ENCODE measurements around the gene ETV1. TPM values are rescaled to one million over a fixed set of nuclear protein-coding genes. Genes with fewer than 3 reads are reported as not detected.
A peak's percentile ranks its signal among the peaks of the same experiment; 100 is the strongest.

ETV1 gene
- total and polyA plus RNA-seq, 2 experiments from 2014 or later = 5.9 to 8.4 TPM

DNA sequence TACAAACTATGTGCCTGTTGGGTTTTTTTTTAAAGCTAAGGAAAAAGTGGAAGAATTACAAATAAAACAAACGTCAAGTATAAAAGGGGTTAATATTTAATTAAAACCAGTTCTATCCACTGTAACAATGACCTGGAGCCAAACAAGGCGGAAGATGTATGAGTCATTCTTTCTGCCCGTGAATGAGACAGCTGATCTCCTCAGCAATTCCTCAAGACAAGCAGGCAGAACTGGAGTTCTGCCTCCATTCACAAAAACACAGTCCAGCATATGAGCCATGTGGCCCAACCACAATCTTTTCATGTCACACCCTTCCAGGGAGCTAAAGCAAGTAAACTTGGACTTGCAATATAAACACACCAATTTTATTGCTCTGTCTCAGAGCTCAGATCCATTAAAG, 8.4 kb downstream of the ETV1 start:
- TF ChIP-seq, protein P1, sequence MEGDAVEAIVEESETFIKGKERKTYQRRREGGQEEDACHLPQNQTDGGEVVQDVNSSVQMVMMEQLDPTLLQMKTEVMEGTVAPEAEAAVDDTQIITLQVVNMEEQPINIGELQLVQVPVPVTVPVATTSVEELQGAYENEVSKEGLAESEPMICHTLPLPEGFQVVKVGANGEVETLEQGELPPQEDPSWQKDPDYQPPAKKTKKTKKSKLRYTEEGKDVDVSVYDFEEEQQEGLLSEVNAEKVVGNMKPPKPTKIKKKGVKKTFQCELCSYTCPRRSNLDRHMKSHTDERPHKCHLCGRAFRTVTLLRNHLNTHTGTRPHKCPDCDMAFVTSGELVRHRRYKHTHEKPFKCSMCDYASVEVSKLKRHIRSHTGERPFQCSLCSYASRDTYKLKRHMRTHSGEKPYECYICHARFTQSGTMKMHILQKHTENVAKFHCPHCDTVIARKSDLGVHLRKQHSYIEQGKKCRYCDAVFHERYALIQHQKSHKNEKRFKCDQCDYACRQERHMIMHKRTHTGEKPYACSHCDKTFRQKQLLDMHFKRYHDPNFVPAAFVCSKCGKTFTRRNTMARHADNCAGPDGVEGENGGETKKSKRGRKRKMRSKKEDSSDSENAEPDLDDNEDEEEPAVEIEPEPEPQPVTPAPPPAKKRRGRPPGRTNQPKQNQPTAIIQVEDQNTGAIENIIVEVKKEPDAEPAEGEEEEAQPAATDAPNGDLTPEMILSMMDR (IDR thresholded peaks at IDR 0.05; ENCODE audit: poor library complexity) = no peak
- TF ChIP-seq EZH2phosphoT487 (IDR thresholded peaks at IDR 0.05; ENCODE audit: low read depth, severe bottlenecking, unreplicated experiment) = no peak
- TF ChIP-seq EZH2 (IDR thresholded peaks at IDR 0.05; ENCODE audit: borderline replicate concordance) = no peak

DNA sequence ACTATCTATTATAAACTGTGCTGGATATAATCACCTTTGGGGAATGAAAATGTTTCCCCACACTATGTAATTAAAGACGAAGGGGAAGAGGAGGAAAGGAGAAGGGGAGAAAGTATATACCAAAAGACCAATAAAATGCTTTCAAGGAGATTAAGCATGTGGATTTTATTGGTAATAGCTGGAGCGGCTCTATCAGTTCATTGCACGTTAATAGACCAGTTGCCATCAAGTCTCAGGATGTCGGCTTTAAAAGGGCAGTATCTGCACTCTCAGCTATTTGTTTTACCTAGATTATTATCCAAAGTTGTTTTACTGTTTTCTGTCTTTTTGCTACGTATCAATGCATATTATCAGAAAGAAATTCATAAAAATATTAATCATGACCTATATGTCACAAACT, 9.0 kb downstream of the ETV1 start:
- DNase-seq (ENCODE audit: low spot score) = no peak
- Histone ChIP-seq H3K4me2 (peak overlapping the region; percentile 52), H3K9me2 (replicated peaks; ENCODE audit: insufficient read depth) (no peaks in the 10 kb centered on the region), H3K27me3 (no peaks in the 10 kb centered on the region), H3K36me3 (replicated peaks; ENCODE audit: insufficient read depth, low read depth) (no peaks in the 10 kb centered on the region), H4K20me1 (ENCODE audit: insufficient read depth, poor library complexity, severe bottlenecking) (no peaks in the 10 kb centered on the region), H3K9me3 (ENCODE audit: low read depth) (no peaks in the 10 kb centered on the region), H3K27ac (peak overlapping the region; percentile 58), H3K4me3 (no peak overlapping the region), H2AFZ (no peak overlapping the region), H3K4me1 (ENCODE audit: insufficient read depth) (peaks cover 10% of the 10 kb centered on the region), H3K79me2 (no peaks in the 10 kb centered on the region)
- TF ChIP-seq, protein P1 (IDR thresholded peaks at IDR 0.05; ENCODE audit: poor library complexity) = no peak
- TF ChIP-seq EZH2phosphoT487 (IDR thresholded peaks at IDR 0.05; ENCODE audit: low read depth, severe bottlenecking, unreplicated experiment) (no peak), EZH2 (IDR thresholded peaks at IDR 0.05; ENCODE audit: borderline replicate concordance) (no peak)
- 30% methylated on average over 5 of the region's 5 CpGs for WGBS (ENCODE audit: low lambda C conversion rate, missing lambda C conversion rate)

More for the DNA sequence above, 8.4 kb downstream of the ETV1 start:
- H3K36me3 ChIP-seq (replicated peaks; ENCODE audit: insufficient read depth, low read depth) = no peaks in the 10 kb centered on the region
- no peak overlapping the region for H2AFZ ChIP-seq
- peak overlapping the region; percentile 52 for H3K4me2 ChIP-seq
- peaks cover 10% of the 10 kb centered on the region for H3K4me1 ChIP-seq (ENCODE audit: insufficient read depth)
- peak; percentile 83 for DNase-seq (ENCODE audit: low spot score)
- H3K4me3 ChIP-seq = no peak overlapping the region
- no peaks in the 10 kb centered on the region for H3K9me3 ChIP-seq (ENCODE audit: low read depth)
- WGBS (ENCODE audit: low lambda C conversion rate, missing lambda C conversion rate) = 0% methylated on average over 3 of the region's 3 CpGs
- no peaks in the 10 kb centered on the region for H3K27me3 ChIP-seq
- no peaks in the 10 kb centered on the region for H3K79me2 ChIP-seq
- no peaks in the 10 kb centered on the region for H4K20me1 ChIP-seq (ENCODE audit: insufficient read depth, poor library complexity, severe bottlenecking)
- H3K27ac ChIP-seq = peak overlapping the region; percentile 58
- H3K9me2 ChIP-seq (replicated peaks; ENCODE audit: insufficient read depth) = no peaks in the 10 kb centered on the region

DNA sequence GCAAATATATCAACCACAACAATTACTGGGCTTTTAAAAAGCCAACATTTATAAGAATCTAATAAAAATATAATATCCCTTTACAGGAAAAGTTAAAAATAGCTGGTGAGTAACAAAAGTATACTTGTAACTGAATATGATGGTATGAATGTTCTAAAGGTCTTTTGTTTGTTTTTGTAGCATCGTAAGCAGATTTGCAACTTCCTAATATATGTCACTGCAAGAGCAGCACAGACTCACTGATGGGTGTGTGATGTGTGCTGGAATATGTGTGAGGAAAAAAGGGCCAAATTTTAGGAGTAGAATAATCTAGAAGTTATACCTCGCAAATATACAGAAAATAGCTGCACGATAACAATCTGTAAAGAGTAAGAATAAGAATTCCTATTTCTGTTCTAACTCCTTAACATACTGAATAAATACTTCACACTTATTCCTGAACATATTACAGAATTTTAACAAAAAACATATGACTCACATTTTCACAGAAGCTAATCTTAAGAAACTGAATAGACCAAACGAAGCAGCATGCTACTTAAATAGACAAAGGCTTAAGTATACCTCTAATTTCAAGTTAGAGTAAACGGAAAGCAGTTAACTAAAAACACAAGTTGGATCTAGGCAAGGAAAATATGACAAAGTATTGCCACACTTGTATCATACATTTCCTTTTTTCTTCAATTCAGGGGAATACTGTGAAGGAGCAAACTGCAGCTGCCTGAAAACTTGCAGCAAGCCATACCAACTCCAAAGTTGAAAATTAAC, 9.6 kb downstream of the ETV1 start:
- H3K79me2 ChIP-seq = no peaks in the 10 kb centered on the region
- TF ChIP-seq, protein P1 (IDR thresholded peaks at IDR 0.05; ENCODE audit: poor library complexity) = no peak
- no peak for TF ChIP-seq EZH2phosphoT487 (IDR thresholded peaks at IDR 0.05; ENCODE audit: low read depth, severe bottlenecking, unreplicated experiment)
- no peak for TF ChIP-seq EZH2 (IDR thresholded peaks at IDR 0.05; ENCODE audit: borderline replicate concordance)

More for the DNA sequence above, 9.6 kb downstream of the ETV1 start:
- H3K27ac ChIP-seq = peak overlapping the region; percentile 58
- no peaks in the 10 kb centered on the region for H3K9me3 ChIP-seq (ENCODE audit: low read depth)
- no peak overlapping the region for H3K4me3 ChIP-seq
- peak overlapping the region; percentile 52 for H3K4me2 ChIP-seq
- peaks cover 10% of the 10 kb centered on the region for H3K4me1 ChIP-seq (ENCODE audit: insufficient read depth)
- no peaks in the 10 kb centered on the region for H3K27me3 ChIP-seq
- H4K20me1 ChIP-seq (ENCODE audit: insufficient read depth, poor library complexity, severe bottlenecking) = no peaks in the 10 kb centered on the region
- H3K36me3 ChIP-seq (replicated peaks; ENCODE audit: insufficient read depth, low read depth) = no peaks in the 10 kb centered on the region
- no peak for DNase-seq (ENCODE audit: low spot score)
- 39% methylated on average over 5 of the region's 5 CpGs for WGBS (ENCODE audit: low lambda C conversion rate, missing lambda C conversion rate)
- H2AFZ ChIP-seq = no peak overlapping the region
- no peaks in the 10 kb centered on the region for H3K9me2 ChIP-seq (replicated peaks; ENCODE audit: insufficient read depth)

Data from hepatocyte (in vitro differentiated cells).